ENCODE data around the gene CGNL1. TPM values are rescaled to one million over a fixed set of nuclear protein-coding genes. Genes with fewer than 3 reads are reported as not detected.

CGNL1 gene
- total and polyA plus RNA-seq, 5 donors from 2014 or later: not detected

- peaks cover 0 to 2% (median 0%) of the 10 kb centered on the region in 7 donors for H3K9me3 Mint-ChIP-seq
- H3K27me3 ChIP-seq (ENCODE audit: control insufficient read depth, insufficient read depth, low read length): peaks cover 5% of the 10 kb centered on the region
- H3K36me3 ChIP-seq (ENCODE audit: control insufficient read depth, insufficient read depth, low read length): no peaks in the 10 kb centered on the region
- ATAC-seq (ENCODE audit: low read depth in 2 of 2): no peak
- peaks cover 0 to 17% (median 0%) of the 10 kb centered on the region in 4 donors for H3K4me1 Mint-ChIP-seq
- no peak overlapping the region for H3K27ac Mint-ChIP-seq
- peaks cover 15% of the 10 kb centered on the region for H3K27me3 Mint-ChIP-seq
- H3K4me3 ChIP-seq (ENCODE audit: low read depth, low read length): no peak overlapping the region
- no peak for DNase-seq
- peaks cover 6% of the 10 kb centered on the region for H3K36me3 Mint-ChIP-seq
- no peak overlapping the region for H3K4me3 Mint-ChIP-seq
- H3K27ac ChIP-seq (ENCODE audit: insufficient read depth, low read length, poor library complexity, severe bottlenecking): no peak overlapping the region
- no peaks in the 10 kb centered on the region for H3K4me1 ChIP-seq (ENCODE audit: control insufficient read depth, insufficient read depth, low read length, poor library complexity, severe bottlenecking)
- H3K9me3 ChIP-seq (ENCODE audit: control insufficient read depth in 2 of 2, low read length in 2 of 2): no peaks in the 10 kb centered on the region
These were observed 223.9 kb downstream of the CGNL1 start for GRCh38 chr15:57600197-57600596.

Other genes starting within 250 kb of the CGNL1 start
- 0.84 TPM for gene MYZAP, start 215.4 kb downstream of the CGNL1 start, total RNA-seq
- gene MYZAP, start 215.4 kb downstream of the CGNL1 start, polyA plus RNA-seq: 1 to 10 TPM in 3 of 4 donors, under 1 TPM in 1; 0.49 to 3.9 (median 1.8) TPM